HEK293 (cell line): ENCODE results near the gene KLHL12.

Experiments
- BCL11A ChIP-seq: fragments of 450-650 bp; formaldehyde crosslinking; IDR thresholded peaks from 2 replicates; pipeline ENCODE4 v1.5.1; 2016; ENCODE audit warnings: low read depth, missing biosample characterization, missing genetic modification characterization
- KLF10 ChIP-seq: fragments of 450-650 bp; IDR thresholded peaks from 2 replicates; pipeline ENCODE4 v1.5.1; 2018; ENCODE audit warnings: missing biosample characterization, mild to moderate bottlenecking, missing genetic modification characterization
- KLF17 ChIP-seq: fragments of 450-650 bp; formaldehyde crosslinking; IDR thresholded peaks from 2 replicates; pipeline ENCODE4 v1.5.1; 2016; ENCODE audit warnings: missing biosample characterization, missing genetic modification characterization
- KLF9 ChIP-seq: fragments of 450-650 bp; formaldehyde crosslinking; IDR thresholded peaks from 2 replicates; pipeline ENCODE4 v1.5.1; 2016; ENCODE audit warnings: missing biosample characterization, missing genetic modification characterization, low read depth
- OSR2 ChIP-seq: fragments of 450-650 bp; formaldehyde crosslinking; IDR thresholded peaks from 2 replicates; pipeline ENCODE4 v1.5.1; 2016; ENCODE audit warnings: missing biosample characterization, missing genetic modification characterization
- REPIN1 ChIP-seq: fragments of 450-650 bp; formaldehyde crosslinking; IDR thresholded peaks from 2 replicates; pipeline ENCODE4 v1.5.1; 2017; ENCODE audit warnings: missing biosample characterization, missing genetic modification characterization, low read depth
- SETDB1 ChIP-seq: IDR thresholded peaks from one replicate; pipeline ENCODE4 v1.6.1; 2017; ENCODE audit warnings: mild to moderate bottlenecking, low read length, moderate library complexity, mixed read lengths; ENCODE audit not compliant: insufficient read length
- SP2 ChIP-seq: fragments of 450-650 bp; formaldehyde crosslinking; IDR thresholded peaks from 2 replicates; pipeline ENCODE4 v1.5.1; 2016; ENCODE audit warnings: missing biosample characterization, missing genetic modification characterization
- TCF7L2 ChIP-seq: IDR thresholded peaks from 2 replicates; pipeline ENCODE4 v1.6.1; 2011; ENCODE audit warnings: low read depth, mild to moderate bottlenecking, inconsistent platforms, low read length, moderate library complexity, borderline replicate concordance
- ZBTB20 ChIP-seq: fragments of 450-650 bp; formaldehyde crosslinking; IDR thresholded peaks from 2 replicates; pipeline ENCODE4 v1.5.1; 2016; ENCODE audit warnings: missing biosample characterization, missing genetic modification characterization
- ZFP41 ChIP-seq: fragments of 450-650 bp; formaldehyde crosslinking; IDR thresholded peaks from 2 replicates; pipeline ENCODE4 v1.5.1; 2016; ENCODE audit warnings: missing biosample characterization, missing genetic modification characterization, borderline replicate concordance
- ZIC2 ChIP-seq: fragments of 450-650 bp; formaldehyde crosslinking; IDR thresholded peaks from 2 replicates; pipeline ENCODE4 v1.5.1; 2016; ENCODE audit warnings: missing biosample characterization, missing genetic modification characterization
- ZNF112 ChIP-seq: fragments of 450-650 bp; formaldehyde crosslinking; IDR thresholded peaks from 2 replicates; pipeline ENCODE4 v1.5.0; 2017; ENCODE audit warnings: missing biosample characterization, missing genetic modification characterization
- ZNF121 ChIP-seq: fragments of 450-650 bp; formaldehyde crosslinking; IDR thresholded peaks from 2 replicates; pipeline ENCODE4 v1.5.1; 2016; ENCODE audit warnings: missing biosample characterization, missing genetic modification characterization
- ZNF132 ChIP-seq: fragments of 450-650 bp; formaldehyde crosslinking; IDR thresholded peaks from 2 replicates; pipeline ENCODE4 v1.5.1; 2017; ENCODE audit warnings: missing biosample characterization, missing genetic modification characterization, borderline replicate concordance
- ZNF280C ChIP-seq: fragments of 450-650 bp; formaldehyde crosslinking; IDR thresholded peaks from 2 replicates; pipeline ENCODE4 v1.5.1; 2016; ENCODE audit warnings: missing biosample characterization, missing genetic modification characterization
- ZNF324 ChIP-seq: fragments of 450-650 bp; formaldehyde crosslinking; IDR thresholded peaks from 2 replicates; pipeline ENCODE4 v1.5.1; 2016; ENCODE audit warnings: missing biosample characterization, missing genetic modification characterization
- ZNF335 ChIP-seq: fragments of 450-650 bp; formaldehyde crosslinking; conservative IDR thresholded peaks from 2 replicates; pipeline ENCODE4 v1.5.1; 2016; ENCODE audit warnings: missing biosample characterization, missing genetic modification characterization
- ZNF341 ChIP-seq: fragments of 450-650 bp; formaldehyde crosslinking; IDR thresholded peaks from 2 replicates; pipeline ENCODE4; 2016; ENCODE audit warnings: low read depth, missing biosample characterization, missing genetic modification characterization
- ZNF350 ChIP-seq: fragments of 450-650 bp; formaldehyde crosslinking; IDR thresholded peaks from 2 replicates; pipeline ENCODE4 v1.5.0; 2017; ENCODE audit warnings: missing biosample characterization, mild to moderate bottlenecking, missing genetic modification characterization
- ZNF362 ChIP-seq: fragments of 450-650 bp; formaldehyde crosslinking; IDR thresholded peaks from 2 replicates; pipeline ENCODE4 v1.5.1; 2016; ENCODE audit warnings: missing biosample characterization, missing genetic modification characterization
- ZNF391 ChIP-seq: fragments of 450-650 bp; formaldehyde crosslinking; IDR thresholded peaks from 2 replicates; pipeline ENCODE4 v1.5.1; 2016; ENCODE audit warnings: low read depth, missing biosample characterization, missing genetic modification characterization, borderline replicate concordance
- ZNF423 ChIP-seq: fragments of 450-650 bp; formaldehyde crosslinking; IDR thresholded peaks from 2 replicates; pipeline ENCODE4 v1.5.1; 2016; ENCODE audit warnings: missing biosample characterization, missing genetic modification characterization
- ZNF48 ChIP-seq: fragments of 450-650 bp; formaldehyde crosslinking; IDR thresholded peaks from 2 replicates; pipeline ENCODE4 v1.5.1; 2016; ENCODE audit warnings: missing biosample characterization, missing genetic modification characterization
- ZNF501 ChIP-seq: fragments of 450-650 bp; formaldehyde crosslinking; IDR thresholded peaks from 2 replicates; pipeline ENCODE4 v1.5.1; 2016; ENCODE audit warnings: missing biosample characterization, missing genetic modification characterization
- ZNF514 ChIP-seq: fragments of 450-650 bp; formaldehyde crosslinking; IDR thresholded peaks from 2 replicates; pipeline ENCODE4 v1.5.1; 2016; ENCODE audit warnings: missing biosample characterization, missing genetic modification characterization
- ZNF558 ChIP-seq: fragments of 450-650 bp; formaldehyde crosslinking; IDR thresholded peaks from 2 replicates; pipeline ENCODE4 v1.5.1; 2016; ENCODE audit warnings: missing biosample characterization, missing genetic modification characterization
- ZNF76 ChIP-seq: fragments of 450-650 bp; formaldehyde crosslinking; IDR thresholded peaks from 2 replicates; pipeline ENCODE4; 2016; ENCODE audit warnings: low read depth, missing biosample characterization, missing genetic modification characterization, borderline replicate concordance
- ZNF776 ChIP-seq: fragments of 450-650 bp; formaldehyde crosslinking; IDR thresholded peaks from 2 replicates; pipeline ENCODE4 v1.5.0; 2017; ENCODE audit warnings: missing biosample characterization, missing genetic modification characterization, borderline replicate concordance
- ZNF843 ChIP-seq: fragments of 450-650 bp; formaldehyde crosslinking; IDR thresholded peaks from 2 replicates; pipeline ENCODE4 v1.5.1; 2016; ENCODE audit warnings: missing biosample characterization, missing genetic modification characterization
- ZSCAN16 ChIP-seq: fragments of 450-650 bp; formaldehyde crosslinking; IDR thresholded peaks from 2 replicates; pipeline ENCODE4 v1.5.1; 2016; ENCODE audit warnings: missing biosample characterization, missing genetic modification characterization
- ZXDB ChIP-seq: fragments of 450-650 bp; formaldehyde crosslinking; IDR thresholded peaks from 2 replicates; pipeline ENCODE4 v1.5.1; 2016; ENCODE audit warnings: missing biosample characterization, missing genetic modification characterization
- TF ChIP-seq, protein P1 (sequence below): fragments of 450-650 bp; IDR thresholded peaks from 2 replicates; pipeline ENCODE4 v1.5.1; 2018; ENCODE audit warnings: missing biosample characterization, missing genetic modification characterization
- TF ChIP-seq, protein P2 (sequence below): fragments of 450-650 bp; formaldehyde crosslinking; IDR thresholded peaks from 2 replicates; pipeline ENCODE4 v1.5.1; 2016; ENCODE audit warnings: missing biosample characterization, missing genetic modification characterization

KLHL12 gene

GRCh38 chr1:202861420-202862132, 65.5 kb downstream of the KLHL12 start (continued):
- TF ChIP-seq ZNF362 (no peak), ZNF76 (tag by site-specific recombination) (peak; percentile 31; the same call in 1 of the 2 replicates), ZNF423 (tag by site-specific recombination) (peak; percentile 90), SETDB1 (no peak), ZNF501 (0 out of 2 replicates have a peak, but pooled peaks have one; percentile 18), ZNF48 (tag by site-specific recombination) (no peak), KLF17 (tag by site-specific recombination) (no peak), ZNF121 (tag by site-specific recombination) (no peak), ZNF514 (tag by site-specific recombination) (no peak), ZNF280C (tag by site-specific recombination) (no peak), KLF9 (tag by site-specific recombination) (no peak), REPIN1 (no peak), SP2 (tag by site-specific recombination) (peak; percentile 93), ZSCAN16 (tag by site-specific recombination) (no peak), ZNF558 (tag by site-specific recombination) (no peak), OSR2 (tag by site-specific recombination) (no peak), TCF7L2 (no peak), ZNF843 (tag by site-specific recombination) (0 out of 2 replicates have a peak, but pooled peaks have one; percentile 10), BCL11A (tag by site-specific recombination) (peak; percentile 34; the same call in 1 of the 2 replicates), ZNF341 (tag by site-specific recombination) (peak; percentile 44; the same call in 1 of the 2 replicates), ZNF391 (tag by site-specific recombination) (no peak), ZNF335 (tag by site-specific recombination) (peak; percentile 70), ZNF350 (no peak), ZNF324 (tag by site-specific recombination) (0 out of 2 replicates have a peak, but pooled peaks have one; percentile 2), ZFP41 (tag by site-specific recombination) (no peak), ZNF776 (no peak), ZNF132 (tag by site-specific recombination) (no peak), ZNF112 (tag by site-specific recombination) (no peak), ZIC2 (tag by site-specific recombination) (peak; percentile 90), ZXDB (tag by site-specific recombination) (no peak), KLF10 (tag by site-specific recombination) (no peak), ZBTB20 (tag by site-specific recombination) (no peak)
- TF ChIP-seq, protein P1, sequence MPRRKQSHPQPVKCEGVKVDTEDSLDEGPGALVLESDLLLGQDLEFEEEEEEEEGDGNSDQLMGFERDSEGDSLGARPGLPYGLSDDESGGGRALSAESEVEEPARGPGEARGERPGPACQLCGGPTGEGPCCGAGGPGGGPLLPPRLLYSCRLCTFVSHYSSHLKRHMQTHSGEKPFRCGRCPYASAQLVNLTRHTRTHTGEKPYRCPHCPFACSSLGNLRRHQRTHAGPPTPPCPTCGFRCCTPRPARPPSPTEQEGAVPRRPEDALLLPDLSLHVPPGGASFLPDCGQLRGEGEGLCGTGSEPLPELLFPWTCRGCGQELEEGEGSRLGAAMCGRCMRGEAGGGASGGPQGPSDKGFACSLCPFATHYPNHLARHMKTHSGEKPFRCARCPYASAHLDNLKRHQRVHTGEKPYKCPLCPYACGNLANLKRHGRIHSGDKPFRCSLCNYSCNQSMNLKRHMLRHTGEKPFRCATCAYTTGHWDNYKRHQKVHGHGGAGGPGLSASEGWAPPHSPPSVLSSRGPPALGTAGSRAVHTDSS (tag by site-specific recombination) = no peak
- TF ChIP-seq, protein P2, sequence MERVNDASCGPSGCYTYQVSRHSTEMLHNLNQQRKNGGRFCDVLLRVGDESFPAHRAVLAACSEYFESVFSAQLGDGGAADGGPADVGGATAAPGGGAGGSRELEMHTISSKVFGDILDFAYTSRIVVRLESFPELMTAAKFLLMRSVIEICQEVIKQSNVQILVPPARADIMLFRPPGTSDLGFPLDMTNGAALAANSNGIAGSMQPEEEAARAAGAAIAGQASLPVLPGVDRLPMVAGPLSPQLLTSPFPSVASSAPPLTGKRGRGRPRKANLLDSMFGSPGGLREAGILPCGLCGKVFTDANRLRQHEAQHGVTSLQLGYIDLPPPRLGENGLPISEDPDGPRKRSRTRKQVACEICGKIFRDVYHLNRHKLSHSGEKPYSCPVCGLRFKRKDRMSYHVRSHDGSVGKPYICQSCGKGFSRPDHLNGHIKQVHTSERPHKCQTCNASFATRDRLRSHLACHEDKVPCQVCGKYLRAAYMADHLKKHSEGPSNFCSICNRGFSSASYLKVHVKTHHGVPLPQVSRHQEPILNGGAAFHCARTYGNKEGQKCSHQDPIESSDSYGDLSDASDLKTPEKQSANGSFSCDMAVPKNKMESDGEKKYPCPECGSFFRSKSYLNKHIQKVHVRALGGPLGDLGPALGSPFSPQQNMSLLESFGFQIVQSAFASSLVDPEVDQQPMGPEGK (tag by site-specific recombination) = peak; percentile 56
